GM12892 (cell line): ENCODE results near the gene TOMM20L. TPM values are rescaled to one million over a fixed set of nuclear protein-coding genes. Genes with fewer than 3 reads are reported as not detected.
A peak's percentile ranks its signal among the peaks of the same experiment; 100 is the strongest.
"Not testable (repeated sequence)": the region's sequence is repeated elsewhere in the genome, so short reads cannot be mapped to it uniquely, and the experiment has no call there.

Experiments
- DNase-seq: peaks from one replicate; pipeline ENCODE4 v3.0.0; 2011; ENCODE audit not compliant: insufficient read length
- FAIRE-seq: peaks from 2 replicates; lab custom pipeline; 2011; peaks lifted over from hg19 to GRCh38; lab: Jason Lieb, UNC
- POLR2A ChIP-seq: IDR thresholded peaks from 2 replicates; pipeline ENCODE4 v1.6.1; 2011; ENCODE audit warnings: low read depth, low read length, control low read depth
- POLR2AphosphoS5 ChIP-seq: IDR thresholded peaks from 2 replicates; pipeline ENCODE4 v1.6.1; 2011; ENCODE audit warnings: low read depth, low read length, control low read depth
- TAF1 ChIP-seq: IDR thresholded peaks from 2 replicates; pipeline ENCODE4 v1.6.1; 2011; ENCODE audit warnings: low read depth, mild to moderate bottlenecking, control low read depth, low read length, borderline replicate concordance
- polyA plus RNA-seq: library from polyadenylated mRNA; unstranded; fragments of >200 nt; gene quantifications from one replicate; pipeline ENCODE4 v1.2.1, GENCODE V29; 2012; ENCODE audit warnings: missing spikeins, inconsistent platforms; ENCODE audit not compliant: missing spikeins

Gene TOMM20L
- polyA plus RNA-seq, result not detected

DNA sequence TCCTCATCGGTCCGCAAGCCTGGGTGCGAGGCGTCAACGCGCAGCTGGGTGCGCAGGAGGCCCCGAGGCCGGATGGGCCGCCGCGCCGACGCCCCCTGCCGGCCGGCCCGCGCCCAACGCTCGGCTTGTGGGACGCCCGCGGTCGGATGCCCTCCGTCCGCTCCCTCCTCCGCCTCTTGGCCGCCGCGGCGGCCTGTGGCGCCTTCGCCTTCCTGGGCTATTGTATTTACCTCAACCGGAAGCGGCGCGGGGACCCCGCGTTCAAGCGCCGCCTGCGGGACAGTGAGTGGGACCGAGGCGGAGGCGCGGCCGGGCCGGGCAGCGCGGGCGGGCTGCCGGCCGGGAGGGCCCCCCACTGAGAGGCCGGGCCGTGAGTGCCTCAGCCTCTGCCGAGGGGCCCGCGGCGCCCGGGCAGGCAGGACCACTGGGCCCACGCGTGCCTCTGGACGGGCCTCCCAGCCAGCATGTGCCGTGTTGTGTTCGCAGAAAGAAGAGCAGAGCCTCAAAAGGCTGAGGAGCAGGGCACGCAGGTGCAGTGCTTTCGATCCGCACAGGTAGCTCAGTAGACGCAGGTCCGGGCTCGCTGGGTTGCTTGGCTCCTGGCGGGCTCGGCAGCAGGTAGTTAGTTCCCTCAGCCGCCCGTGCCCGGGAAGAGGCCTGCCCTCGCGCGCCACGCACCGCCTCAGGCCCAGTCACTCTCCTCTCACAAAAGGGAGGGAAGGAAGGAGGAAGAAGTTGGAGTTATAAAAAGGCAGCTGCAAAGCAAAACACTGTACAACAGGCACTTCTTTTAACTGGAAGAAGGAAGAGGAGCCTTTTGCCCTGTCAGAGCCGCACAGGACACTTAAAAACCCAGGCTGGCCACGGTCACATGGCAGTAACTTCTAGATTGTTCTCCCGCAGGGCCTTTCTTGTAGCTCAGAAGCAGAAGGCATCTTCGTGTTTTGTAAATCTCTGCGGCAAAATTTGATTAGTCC is at the start of gene TOMM20L:
Gene TOMM20L, plus strand, starts transcription at position 119 of the 977 bp plus-strand sequence. Its CDS starts 28 bp downstream, at position 147.
- TF ChIP-seq POLR2A (peak; percentile 50; the same call in 1 of the 2 replicates), TAF1 (no peak), POLR2AphosphoS5 (no peak)
- FAIRE-seq (peak; percentile 82), DNase-seq (peak; percentile 86)

- FAIRE-seq (peak; percentile 69), DNase-seq (no peak)
- no peak for TF ChIP-seq POLR2A
- TF ChIP-seq TAF1, result no peak
- TF ChIP-seq POLR2AphosphoS5, result no peak
Observed at GRCh38 chr14:58353516-58354299, 42.0 kb upstream of the TOMM20L start.

DNA sequence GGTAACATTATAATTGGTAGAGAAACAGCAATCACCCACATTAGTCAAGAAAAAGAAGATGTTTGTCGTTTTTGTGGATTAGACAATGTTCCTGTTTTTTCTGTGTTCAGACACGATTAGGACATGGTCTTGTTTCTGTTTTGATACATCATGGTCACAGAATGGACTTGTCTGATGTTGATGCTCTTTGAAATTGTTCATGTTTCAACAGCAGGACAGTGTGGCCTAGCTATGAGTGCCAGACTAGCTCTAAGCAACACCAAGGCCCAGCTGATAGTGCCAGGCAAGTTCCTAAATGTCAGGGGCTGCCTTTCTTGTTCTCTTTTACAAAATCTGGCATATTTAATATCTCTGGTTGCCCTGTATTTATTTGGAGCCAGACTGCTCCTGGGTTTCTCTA is 40.9 kb upstream of the TOMM20L start:
- no peak for TF ChIP-seq POLR2AphosphoS5
- no peak for TF ChIP-seq POLR2A
- no peak for TF ChIP-seq TAF1
- peak; percentile 48 for FAIRE-seq
- DNase-seq, result no peak

DNA sequence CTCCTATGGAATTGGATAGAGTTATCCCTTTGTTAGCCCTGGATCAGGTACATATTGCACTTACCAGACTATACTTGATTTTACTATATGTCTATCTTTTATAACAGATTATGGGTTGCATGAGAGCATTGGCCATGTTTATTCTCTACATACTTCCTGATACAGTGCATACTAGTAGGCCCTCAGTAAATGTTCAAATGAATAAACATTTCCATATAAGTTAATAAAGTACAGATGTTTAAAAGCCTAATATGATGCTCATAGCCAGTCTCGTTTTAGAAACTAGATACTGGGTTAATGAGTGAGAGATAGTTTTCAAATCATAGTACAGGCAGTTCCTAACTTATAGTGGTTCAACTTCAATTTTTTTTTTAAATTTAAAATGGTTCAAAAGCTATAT is 39.5 kb upstream of the TOMM20L start:
- DNase-seq (no peak), FAIRE-seq (no peak)
- TF ChIP-seq POLR2AphosphoS5, result no peak
- TF ChIP-seq TAF1, result no peak
- TF ChIP-seq POLR2A, result no peak

DNA sequence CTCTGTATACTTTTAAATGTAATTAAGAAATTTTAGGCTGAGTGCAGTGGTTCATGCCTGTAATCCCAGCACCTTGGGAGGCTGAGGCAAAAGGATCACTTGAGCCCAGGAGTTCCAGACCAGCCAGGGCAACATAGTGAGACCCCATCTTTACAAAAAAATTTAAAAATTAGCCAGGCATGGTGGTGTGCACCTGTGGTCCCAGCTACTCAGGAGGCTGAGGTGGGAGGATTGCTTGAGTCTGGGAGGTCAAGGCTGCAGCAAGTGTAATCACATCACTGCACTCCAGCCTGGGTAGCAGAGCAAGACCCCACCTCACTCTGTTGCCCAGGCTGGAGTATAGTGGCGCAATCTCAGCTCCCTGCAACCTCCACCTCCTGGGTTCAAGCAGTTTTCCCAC is 33.5 kb upstream of the TOMM20L start:
- DNase-seq, FAIRE-seq: not testable (repeated sequence)

- FAIRE-seq, result no peak
- DNase-seq, result no peak
- TF ChIP-seq TAF1, result no peak
- TF ChIP-seq POLR2A, result no peak
- no peak for TF ChIP-seq POLR2AphosphoS5
Observed at GRCh38 chr14:58362798-58363412, 32.8 kb upstream of the TOMM20L start.

DNA sequence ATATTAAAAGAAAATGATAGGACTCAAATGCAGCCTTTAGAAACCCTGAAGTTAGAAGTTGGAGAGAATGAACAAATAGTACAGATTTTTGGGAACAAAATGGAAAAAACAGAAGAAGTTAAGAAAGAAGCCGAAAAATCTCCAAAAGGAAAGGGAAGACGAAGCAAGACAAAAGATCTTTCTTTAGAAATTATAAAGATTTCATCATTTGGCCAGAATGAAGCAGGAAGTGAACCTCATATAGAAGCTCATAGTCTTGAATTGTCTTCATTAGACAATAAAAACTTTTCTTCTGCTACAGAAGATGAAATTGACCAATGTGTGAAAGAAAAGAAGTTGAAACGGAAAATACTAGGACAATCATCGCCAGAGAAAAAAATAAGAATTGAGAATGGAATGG is 31.4 kb upstream of the TOMM20L start:
- TF ChIP-seq TAF1, result no peak
- no peak for TF ChIP-seq POLR2A
- TF ChIP-seq POLR2AphosphoS5, result no peak
- no peak for DNase-seq
- FAIRE-seq, result no peak

- FAIRE-seq (no peak), DNase-seq (no peak)
- TF ChIP-seq TAF1, result no peak
- no peak for TF ChIP-seq POLR2A
- TF ChIP-seq POLR2AphosphoS5, result no peak
Observed at GRCh38 chr14:58367296-58367695, 28.4 kb upstream of the TOMM20L start.

- DNase-seq (no peak), FAIRE-seq (no peak)
- TF ChIP-seq TAF1 (no peak), POLR2A (no peak), POLR2AphosphoS5 (no peak)
Observed at GRCh38 chr14:58368956-58369355, 26.8 kb upstream of the TOMM20L start.

DNA sequence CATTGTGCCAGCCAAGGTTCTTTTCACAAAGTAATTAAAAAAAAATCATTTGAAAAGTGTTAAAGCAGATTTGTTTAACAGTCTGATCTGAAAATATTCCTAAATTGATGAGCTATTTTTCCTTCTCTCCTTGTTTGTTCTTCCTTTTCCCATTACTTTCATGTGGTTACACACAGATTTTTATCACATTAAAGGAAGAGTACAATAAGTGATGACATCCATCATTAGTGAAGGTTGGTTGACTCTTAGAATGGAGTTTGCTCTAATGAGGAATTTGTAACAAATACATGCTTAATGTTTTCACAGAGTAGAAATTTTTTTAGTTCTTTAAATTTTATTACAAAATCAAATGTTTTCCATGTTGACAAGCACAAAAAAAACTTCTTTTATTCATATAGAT is 18.9 kb upstream of the TOMM20L start:
- FAIRE-seq (no peak), DNase-seq (no peak)
- TF ChIP-seq TAF1, result no peak
- TF ChIP-seq POLR2AphosphoS5, result no peak
- no peak for TF ChIP-seq POLR2A

- no peak for DNase-seq
- FAIRE-seq, result no peak
- TF ChIP-seq POLR2A, result no peak
Observed at GRCh38 chr14:58390830-58391229, 4.9 kb upstream of the TOMM20L start.

GRCh38 chr14:58395562-58395811 is 243 bp upstream of the TOMM20L start:
- DNase-seq (no peak), FAIRE-seq (no peak)
- TF ChIP-seq POLR2AphosphoS5, result no peak
- no peak for TF ChIP-seq TAF1
- TF ChIP-seq POLR2A, result no peak; the same call in 1 of the 2 replicates
